Pons (tissue), 1 donor: Measurements from ENCODE around the gene JMJD1C.
A peak's percentile ranks its signal among the peaks of the same experiment; 100 is the strongest.
"Not testable (repeated sequence)": the region's sequence is repeated elsewhere in the genome, so short reads cannot be mapped to it uniquely, and the experiment has no call there.

ENCODE experiments used
- DNase-seq: peaks from one replicate; pipeline ENCODE4 v3.0.0-alpha.2; 2016; ENCODE audit warnings: low spot score

The JMJD1C gene

DNA sequence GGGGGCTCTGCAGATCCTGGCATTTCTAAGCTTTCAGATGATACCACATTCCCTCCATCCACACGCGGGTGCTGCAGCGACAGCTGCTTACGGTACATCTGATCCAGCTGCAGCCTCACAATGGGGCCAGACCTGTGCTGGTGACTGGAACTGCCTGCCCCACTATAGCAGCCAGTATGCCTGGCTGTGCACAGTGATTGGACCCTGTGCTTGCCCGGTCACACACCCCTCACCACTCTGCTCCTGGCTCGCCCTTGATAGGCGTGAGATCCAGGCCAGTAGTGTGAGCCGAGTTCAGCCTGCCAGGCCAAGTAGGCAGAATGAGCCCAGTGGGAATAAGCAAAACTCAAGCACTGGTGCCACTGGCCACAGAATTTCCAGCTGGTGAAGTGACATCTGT lies 167.8 kb downstream of the JMJD1C start:
- DNase-seq, result no peak

- no peak for DNase-seq
Observed at GRCh38 chr10:63294781-63295180, 171.0 kb downstream of the JMJD1C start.

GRCh38 chr10:63292847-63293246 lies 172.9 kb downstream of the JMJD1C start:
- DNase-seq, result not testable (repeated sequence)

- no peak for DNase-seq
Observed at GRCh38 chr10:63288170-63288569, 177.6 kb downstream of the JMJD1C start.

DNA sequence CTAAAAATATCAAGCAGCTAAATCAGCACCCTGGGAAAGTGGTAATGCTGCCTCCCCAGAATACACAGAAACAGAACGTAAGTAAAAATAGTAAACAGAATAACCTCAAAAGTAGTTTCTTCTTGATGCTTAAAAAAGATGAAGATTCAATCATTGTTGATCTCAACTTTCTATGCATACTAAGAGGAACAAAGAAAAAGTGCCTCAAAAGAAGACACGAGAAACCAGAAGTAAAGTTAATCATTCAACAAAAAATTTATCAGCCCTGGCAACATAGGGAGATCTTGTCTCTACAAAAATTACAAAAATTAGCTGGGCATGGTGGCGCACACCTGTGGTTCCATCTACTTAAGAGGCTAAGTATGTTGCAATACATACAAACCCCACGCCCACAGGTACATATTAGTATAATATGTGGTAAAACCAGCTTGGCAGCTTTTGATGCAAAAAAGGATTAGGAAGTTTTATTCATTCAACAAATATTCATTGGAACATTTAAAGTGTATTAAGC lies 179.0 kb downstream of the JMJD1C start:
- no peak for DNase-seq

- no peak for DNase-seq
Observed at GRCh38 chr10:63286340-63286739, 179.4 kb downstream of the JMJD1C start.

GRCh38 chr10:63283901-63284300 lies 181.9 kb downstream of the JMJD1C start:
- not testable (repeated sequence) for DNase-seq

- no peak for DNase-seq
Observed at GRCh38 chr10:63283093-63283492, 182.7 kb downstream of the JMJD1C start.

DNA sequence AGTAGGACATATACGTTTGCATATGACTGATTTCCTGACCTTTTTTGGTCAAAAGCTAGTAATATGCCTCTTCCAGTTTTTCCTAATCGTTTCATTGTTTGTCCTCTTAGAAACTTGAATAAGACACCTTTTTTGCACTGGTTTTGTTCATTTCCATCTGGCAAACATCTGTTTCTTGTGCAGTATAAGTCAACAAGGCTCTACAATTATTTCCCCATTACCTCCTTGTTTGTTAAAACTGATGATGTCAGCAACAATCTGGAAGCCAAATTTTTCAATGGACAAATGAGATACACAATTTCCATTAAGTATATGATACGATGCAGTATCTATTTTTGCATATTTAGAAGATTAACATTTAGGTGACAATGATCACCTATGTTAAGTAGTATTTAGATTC lies 183.8 kb downstream of the JMJD1C start:
- DNase-seq, result no peak

DNA sequence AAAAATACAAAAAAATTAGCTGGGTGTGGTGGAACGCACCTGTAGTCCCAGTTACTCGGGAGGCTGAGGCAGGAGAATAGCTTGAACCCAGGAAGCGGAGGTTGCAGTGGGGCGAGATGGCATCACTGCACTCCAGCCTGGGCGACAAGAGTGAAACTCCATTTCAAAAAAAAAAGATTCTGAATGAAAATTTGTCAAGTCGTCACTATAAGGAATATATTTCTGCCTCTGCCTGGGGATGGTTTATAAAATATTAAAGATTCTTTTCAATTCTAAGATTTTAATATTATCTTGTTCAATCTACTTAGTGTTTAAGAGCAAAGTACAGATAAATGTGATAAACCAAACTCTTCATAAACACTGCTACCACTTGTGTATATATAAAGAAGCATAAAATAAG lies 185.4 kb downstream of the JMJD1C start:
- DNase-seq, result no peak

GRCh38 chr10:63275094-63275493 lies 190.7 kb downstream of the JMJD1C start:
- no peak for DNase-seq

DNA sequence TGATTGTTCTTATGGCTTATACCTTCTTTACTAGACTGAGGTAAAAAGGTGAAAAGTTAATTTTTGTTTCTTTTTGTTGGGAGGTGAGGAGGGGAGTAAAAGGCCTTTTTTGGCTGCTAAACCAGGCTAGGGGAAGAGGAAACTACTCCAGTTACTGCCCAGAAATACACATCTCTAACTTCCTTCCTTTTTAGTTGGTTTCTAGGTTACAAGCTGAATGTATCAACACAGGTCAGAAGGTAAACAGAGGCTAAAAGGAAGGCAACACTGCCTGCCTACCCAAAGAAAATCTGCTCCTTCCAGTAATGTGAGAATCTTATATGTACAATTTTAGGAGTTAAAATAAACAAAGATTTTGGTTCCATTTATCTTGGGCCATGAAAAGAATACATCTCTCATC lies 192.2 kb downstream of the JMJD1C start:
- no peak for DNase-seq

- DNase-seq, result peak; percentile 94
Observed at GRCh38 chr10:63268798-63269503, 196.8 kb downstream of the JMJD1C start.

DNA sequence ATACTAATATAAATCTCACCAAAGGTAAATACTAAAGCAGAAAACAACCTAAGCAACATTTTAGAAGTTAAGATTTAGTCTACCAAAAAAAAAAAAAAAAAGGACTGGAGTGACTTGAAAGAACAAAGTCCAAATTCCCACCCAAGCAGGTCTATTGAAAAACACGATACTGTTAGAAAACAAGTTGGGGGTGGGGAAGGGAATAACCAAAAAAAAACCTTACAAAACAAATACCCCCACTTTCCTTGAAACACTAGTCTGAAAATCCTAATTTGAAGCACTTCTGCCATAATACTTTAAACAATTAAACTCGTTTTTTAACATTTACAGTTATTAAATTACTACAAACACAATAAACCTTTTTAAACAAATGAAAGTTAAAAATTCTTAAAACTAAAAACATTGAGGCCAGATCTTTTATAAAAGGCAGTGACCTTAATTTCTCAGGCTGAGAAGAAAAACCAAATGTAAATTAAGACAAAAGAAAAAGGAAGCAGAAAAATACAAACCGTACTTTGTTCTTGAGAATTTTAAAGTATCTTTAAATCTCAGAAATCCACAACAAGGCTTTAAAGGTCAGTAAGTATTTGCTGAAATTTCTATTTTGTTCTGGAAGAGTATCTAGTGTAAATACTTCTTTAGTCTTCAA lies 197.5 kb downstream of the JMJD1C start:
- peak; percentile 64 for DNase-seq

- peak; percentile 76 for DNase-seq
Observed at GRCh38 chr10:63267414-63268148, 198.2 kb downstream of the JMJD1C start.

DNA sequence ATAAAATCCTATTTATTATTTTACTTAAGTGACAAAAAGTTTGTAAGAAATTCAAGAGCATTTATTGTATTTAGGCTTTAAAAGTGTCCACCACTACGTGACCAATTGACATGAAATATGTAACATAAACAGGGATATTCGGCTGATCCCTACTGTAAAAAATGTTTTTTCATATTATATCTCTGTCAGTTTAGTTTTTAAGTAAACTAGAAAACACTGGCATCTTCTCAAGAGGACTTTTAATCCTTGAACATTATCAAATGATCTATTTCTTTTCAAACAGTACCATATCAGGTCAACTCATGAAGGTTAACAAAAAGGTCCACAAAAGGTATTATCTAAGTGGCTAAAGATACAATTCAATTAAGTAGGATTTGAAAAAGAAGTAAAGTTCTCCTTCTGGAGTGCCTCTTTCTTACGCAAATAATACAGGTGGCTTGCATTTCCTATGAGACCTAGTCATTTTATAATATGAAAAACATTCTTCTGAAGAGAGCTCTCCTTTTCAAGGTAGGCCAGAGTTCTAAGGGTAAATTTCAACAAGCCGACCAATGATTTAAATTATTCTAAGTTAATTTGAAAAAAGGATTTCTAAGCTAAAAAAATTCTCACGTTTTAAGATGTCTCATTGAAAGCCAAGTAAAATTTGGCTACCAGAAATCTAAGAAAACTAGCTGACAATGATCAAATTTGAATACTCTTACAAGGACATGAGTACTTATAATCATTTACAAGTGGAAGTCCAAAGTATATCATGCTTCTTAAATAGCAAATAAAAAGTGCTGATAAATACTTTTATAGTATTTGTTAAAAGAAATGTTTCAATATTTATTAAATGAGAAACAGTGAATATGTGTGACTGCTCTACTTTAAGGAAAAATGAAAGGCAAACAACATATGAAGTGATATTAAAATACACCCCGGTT lies 199.1 kb downstream of the JMJD1C start:
- peak; percentile 46 for DNase-seq

DNA sequence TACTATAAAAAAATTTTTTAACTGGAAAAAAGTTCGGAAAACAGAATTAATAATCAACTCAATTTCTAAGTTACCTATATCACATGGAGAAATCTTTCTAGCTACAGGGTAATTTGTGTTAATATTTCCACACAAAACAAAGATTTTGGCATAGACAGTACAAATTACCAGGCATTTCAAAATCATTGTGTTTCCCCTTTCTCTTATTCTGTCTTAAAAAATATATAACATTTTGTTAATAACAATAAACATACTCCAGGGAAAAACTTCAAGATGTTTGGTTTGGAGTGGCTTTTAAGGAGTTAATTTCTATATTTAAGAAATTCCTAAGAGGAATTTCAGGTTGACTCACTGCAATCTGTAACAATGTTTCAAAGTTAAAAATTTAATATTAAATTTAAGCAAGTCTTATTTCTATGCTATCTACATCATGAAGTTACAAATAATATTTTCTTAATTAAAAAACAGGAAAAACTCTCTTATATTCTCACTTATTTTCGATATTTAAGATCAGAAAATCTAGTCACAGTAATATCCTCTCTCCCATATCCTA lies 200.0 kb downstream of the JMJD1C start:
- DNase-seq, result no peak

DNA sequence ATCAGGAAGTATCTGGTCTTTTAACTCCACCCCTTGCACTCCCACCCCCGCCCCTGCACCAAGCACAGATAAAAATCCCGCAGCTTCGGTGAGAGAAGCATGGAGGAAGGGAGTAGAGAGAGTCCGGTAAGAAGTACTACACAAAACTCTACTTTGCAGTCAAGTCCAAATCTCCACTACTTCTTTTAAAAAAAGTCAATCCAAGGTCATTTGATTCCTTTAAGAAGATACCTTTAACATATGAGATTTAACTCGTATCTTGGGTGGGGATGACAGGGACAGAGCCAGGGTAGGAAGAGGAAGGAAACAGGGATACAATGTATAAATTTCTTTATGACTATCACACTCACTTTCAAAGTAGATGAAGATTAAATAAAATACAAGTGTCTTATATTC lies 200.6 kb downstream of the JMJD1C start:
- DNase-seq, result peak; percentile 69

- DNase-seq, result no peak
Observed at GRCh38 chr10:63264617-63265221, 201.1 kb downstream of the JMJD1C start.

GRCh38 chr10:63262430-63263073 lies 203.2 kb downstream of the JMJD1C start:
- no peak for DNase-seq

GRCh38 chr10:63261496-63261895 lies 204.3 kb downstream of the JMJD1C start:
- DNase-seq, result no peak
